SU-DHL-6 (cell line): ENCODE results near the gene SUCO.

Source experiments
- EZH2phosphoT487 ChIP-seq: fragments of 200-600 bp; sonication (generic), shearing (Covaris generic); conservative IDR thresholded peaks from 2 replicates; pipeline ENCODE4 v1.6.1; 2018; ENCODE audit warnings: mild to moderate bottlenecking, antibody characterized with exemption, low read length, moderate library complexity, mixed read lengths
- TF ChIP-seq, protein P1 (sequence below): fragments of 200-600 bp; sonication (generic); IDR thresholded peaks from one replicate; pipeline ENCODE4 v1.5.1; 2017; ENCODE audit warnings: antibody characterized with exemption, mild to moderate bottlenecking, low read length, moderate library complexity; ENCODE audit not compliant: insufficient read depth, poor library complexity, severe bottlenecking

DNA sequence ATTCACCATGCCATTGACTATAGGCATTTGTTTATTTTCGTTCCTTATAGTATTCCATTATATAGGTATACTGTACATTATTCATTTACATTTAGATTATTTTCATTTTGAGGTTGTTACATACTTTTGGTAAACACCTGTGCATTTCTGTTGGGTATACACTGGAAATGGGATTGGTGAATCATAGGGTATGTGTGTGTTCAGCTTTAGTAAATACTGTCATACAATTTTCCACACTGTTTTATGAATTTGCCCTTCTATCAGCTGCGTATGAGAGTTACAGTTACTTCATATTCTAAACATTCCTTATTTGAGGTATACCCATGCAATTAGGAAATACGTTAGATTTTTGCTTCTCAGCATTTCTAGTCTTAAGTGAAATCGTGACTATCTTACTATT lies 70.9 kb downstream of the SUCO start:
- TF ChIP-seq, protein P1, sequence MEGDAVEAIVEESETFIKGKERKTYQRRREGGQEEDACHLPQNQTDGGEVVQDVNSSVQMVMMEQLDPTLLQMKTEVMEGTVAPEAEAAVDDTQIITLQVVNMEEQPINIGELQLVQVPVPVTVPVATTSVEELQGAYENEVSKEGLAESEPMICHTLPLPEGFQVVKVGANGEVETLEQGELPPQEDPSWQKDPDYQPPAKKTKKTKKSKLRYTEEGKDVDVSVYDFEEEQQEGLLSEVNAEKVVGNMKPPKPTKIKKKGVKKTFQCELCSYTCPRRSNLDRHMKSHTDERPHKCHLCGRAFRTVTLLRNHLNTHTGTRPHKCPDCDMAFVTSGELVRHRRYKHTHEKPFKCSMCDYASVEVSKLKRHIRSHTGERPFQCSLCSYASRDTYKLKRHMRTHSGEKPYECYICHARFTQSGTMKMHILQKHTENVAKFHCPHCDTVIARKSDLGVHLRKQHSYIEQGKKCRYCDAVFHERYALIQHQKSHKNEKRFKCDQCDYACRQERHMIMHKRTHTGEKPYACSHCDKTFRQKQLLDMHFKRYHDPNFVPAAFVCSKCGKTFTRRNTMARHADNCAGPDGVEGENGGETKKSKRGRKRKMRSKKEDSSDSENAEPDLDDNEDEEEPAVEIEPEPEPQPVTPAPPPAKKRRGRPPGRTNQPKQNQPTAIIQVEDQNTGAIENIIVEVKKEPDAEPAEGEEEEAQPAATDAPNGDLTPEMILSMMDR: no peak
- no peak for TF ChIP-seq EZH2phosphoT487
